PC-3 (cell line): ENCODE results near the gene STAT1.

Source experiments
- CTCF ChIP-seq: fragments of 300-600 bp; sonication (generic); conservative IDR thresholded peaks from 2 replicates; pipeline ENCODE4 v1.5.1; 2017; ENCODE audit warnings: antibody characterized with exemption, low read depth, mild to moderate bottlenecking, low read length
- EZH2 ChIP-seq: fragments of 300-600 bp; sonication (generic); IDR thresholded peaks from one replicate; pipeline ENCODE4 v1.6.1; 2017; ENCODE audit warnings: antibody characterized with exemption, mild to moderate bottlenecking, low read length; ENCODE audit not compliant: unreplicated experiment
- EZH2phosphoT487 ChIP-seq: fragments of 300-600 bp; sonication (generic); IDR thresholded peaks from 2 replicates; pipeline ENCODE4 v1.6.1; 2018; ENCODE audit warnings: mild to moderate bottlenecking, antibody characterized with exemption, low read length, borderline replicate concordance

- no peak for TF ChIP-seq CTCF
- TF ChIP-seq EZH2phosphoT487: no peak
- TF ChIP-seq EZH2: no peak
These were observed 86.7 kb downstream of the STAT1 start for GRCh38 chr2:190927301-190927700.
